Neuronal stem cell (in vitro differentiated cells): ENCODE results near the gene EIF5A. TPM values are rescaled to one million over a fixed set of nuclear protein-coding genes. Genes with fewer than 3 reads are reported as not detected.

Source experiments
- DNase-seq: peaks from one replicate; pipeline ENCODE4 v3.0.0-alpha.2; 2013; ENCODE audit warnings: low spot score
- H2AFZ ChIP-seq: one replicate; pipeline ENCODE4 v1.6.1; 2013; ENCODE audit warnings: mild to moderate bottlenecking, low read length, inconsistent platforms
- H2AK5ac ChIP-seq: 2 replicates; pipeline ENCODE4 v1.6.1; 2013; ENCODE audit warnings: low read depth, mild to moderate bottlenecking, inconsistent platforms, low read length, moderate library complexity, mixed read lengths
- H2BK120ac ChIP-seq: 2 replicates; pipeline ENCODE4 v1.6.1; 2013; ENCODE audit warnings: low read depth, mild to moderate bottlenecking, inconsistent platforms, low read length, moderate library complexity, mixed read lengths
- H2BK12ac ChIP-seq: one replicate; pipeline ENCODE4 v1.6.1; 2013; ENCODE audit warnings: low read length, inconsistent platforms
- H2BK15ac ChIP-seq: 2 replicates; pipeline ENCODE4 v1.6.1; 2013; ENCODE audit warnings: mild to moderate bottlenecking, low read length, inconsistent platforms, mixed read lengths
- H2BK5ac ChIP-seq: one replicate; pipeline ENCODE4 v1.6.1; 2013; ENCODE audit warnings: inconsistent platforms, mild to moderate bottlenecking, low read length, moderate library complexity
- H3K14ac ChIP-seq: one replicate; pipeline ENCODE4 v1.6.1; 2013; ENCODE audit warnings: low read length, inconsistent platforms
- H3K18ac ChIP-seq: 2 replicates; pipeline ENCODE4 v1.6.1; 2013; ENCODE audit warnings: low read length, inconsistent platforms
- H3K23ac ChIP-seq: 2 replicates; pipeline ENCODE4 v1.6.1; 2013; ENCODE audit warnings: low read depth, mild to moderate bottlenecking, mixed read lengths, low read length, inconsistent platforms; ENCODE audit not compliant: poor library complexity
- H3K27ac ChIP-seq: replicated peaks from 3 replicates; pipeline ENCODE4 v1.5.1; 2013; ENCODE audit warnings: low read length, inconsistent platforms
- H3K27me3 ChIP-seq, 3 experiments: 2 replicates each; pipeline ENCODE4 v1.6.1; 2013; ENCODE audit warnings: low read length in 3 of 3, mild to moderate bottlenecking in 2 of 3, inconsistent platforms in 1 of 3, low read depth in 1 of 3, mixed read lengths in 1 of 3, moderate library complexity in 1 of 3; ENCODE audit not compliant: control insufficient read depth in 3 of 3, insufficient read depth in 3 of 3
- H3K36me3 ChIP-seq, 2 donors: replicated peaks in 1 of 2; 2 replicates each; pipeline ENCODE4 v1.6.1; 2013; ENCODE audit warnings: low read length in 2 of 2; ENCODE audit not compliant: control insufficient read depth in 2 of 2, insufficient read depth in 2 of 2
- H3K4ac ChIP-seq: 2 replicates; pipeline ENCODE4 v1.6.1; 2013; ENCODE audit warnings: inconsistent platforms, mild to moderate bottlenecking, low read length, moderate library complexity
- H3K4me1 ChIP-seq, 2 donors: 1 replicate in 1 of 2; 2 replicates in 1 of 2; pipeline ENCODE4 v1.6.1; 2013; ENCODE audit warnings: low read length in 2 of 2, low read depth in 1 of 2; ENCODE audit not compliant: control insufficient read depth in 2 of 2, insufficient read depth in 1 of 2
- H3K4me2 ChIP-seq: one replicate; pipeline ENCODE4 v1.6.1; 2013; ENCODE audit warnings: mild to moderate bottlenecking, low read length, inconsistent platforms; ENCODE audit not compliant: insufficient read depth, poor library complexity, severe bottlenecking
- H3K4me3 ChIP-seq, 2 donors: 2 replicates each; pipeline ENCODE4 v1.5.1; 2013; ENCODE audit warnings: low read length in 2 of 2, mild to moderate bottlenecking in 2 of 2, inconsistent platforms in 1 of 2, moderate library complexity in 1 of 2
- H3K79me1 ChIP-seq: one replicate; pipeline ENCODE4 v1.6.1; 2013; ENCODE audit warnings: low read depth, mild to moderate bottlenecking, inconsistent platforms, low read length, moderate library complexity
- H3K9ac ChIP-seq: one replicate; pipeline ENCODE4 v1.6.1; 2013; ENCODE audit warnings: mild to moderate bottlenecking, low read depth, low read length, inconsistent platforms; ENCODE audit not compliant: poor library complexity
- H3K9me3 ChIP-seq, 2 donors: replicated peaks in 1 of 2; 2 replicates each; pipeline versions ENCODE3 to v1.6.1; 2013; ENCODE audit warnings: low read length in 2 of 2, mild to moderate bottlenecking in 2 of 2, inconsistent platforms in 1 of 2, low read depth in 1 of 2, mixed read lengths in 1 of 2, moderate library complexity in 1 of 2; ENCODE audit not compliant: control insufficient read depth in 2 of 2, insufficient read depth in 1 of 2
- H4K8ac ChIP-seq: one replicate; pipeline ENCODE4 v1.6.1; 2013; ENCODE audit warnings: low read depth, mild to moderate bottlenecking, inconsistent platforms, low read length, moderate library complexity
- H4K91ac ChIP-seq: one replicate; pipeline ENCODE4 v1.6.1; 2013; ENCODE audit warnings: low read length, low read depth, mild to moderate bottlenecking, inconsistent platforms; ENCODE audit not compliant: poor library complexity
- WGBS, 2 donors: extraction: QIAGEN DNeasy Blood & Tissue Kit; methylation state at CpG; one replicate each; pipeline ENCODE4 v1.1.7; 2013; ENCODE audit warnings: missing lambda C conversion rate in 2 of 2, mixed read lengths in 1 of 2; ENCODE audit not compliant: insufficient read length in 2 of 2, insufficient replicate concordance in 1 of 2; ENCODE audit errors: extremely low coverage in 2 of 2; 5-methylcytosine and 5-hydroxymethylcytosine counted together
- polyA plus RNA-seq, 2 experiments: library from polyadenylated mRNA; stranded (reverse); fragments of 200-250 nt; gene quantifications; one replicate each; pipeline ENCODE4 v1.2.3, GENCODE V29; 2013

Gene EIF5A
- 383 TPM for polyA plus RNA-seq (2013, experiment 1 of 2)
- polyA plus RNA-seq (2013, experiment 2 of 2), result 383 TPM

- Histone ChIP-seq H2BK12ac (no peak within 1 kb of the TSS), H3K9ac (peak within 1 kb of the TSS; percentile 98), H3K4ac (no peak within 1 kb of the TSS), H2AFZ (peak within 1 kb of the TSS; percentile 89), H3K14ac (no peak within 1 kb of the TSS), H4K91ac (no peak within 1 kb of the TSS), H3K4me2 (peak within 1 kb of the TSS; percentile 91), H2BK5ac (peak within 1 kb of the TSS; percentile 80), H3K18ac (peak within 1 kb of the TSS; percentile 95), H2BK120ac (peak within 1 kb of the TSS; percentile 21), H3K27me3 (no peaks in the 10 kb centered on the region), H3K23ac (peak within 1 kb of the TSS; percentile 74), H4K8ac (no peak within 1 kb of the TSS), H3K9me3 (no peaks in the 10 kb centered on the region), H3K27ac (peak within 1 kb of the TSS; percentile 98), H2AK5ac (peak within 1 kb of the TSS; percentile 61), H2BK15ac (no peak within 1 kb of the TSS), H3K4me3 (peak within 1 kb of the TSS; percentile 84 to 98), H3K79me1 (peaks cover 1% of the 10 kb centered on the region), H3K36me3 (peaks cover 24 to 28% of the 10 kb centered on the region in 2 donors), H3K4me1 (peaks cover 2 to 5% of the 10 kb centered on the region in 2 donors)
- no CpG with 5 or more reads among the region's 64 CpGs for WGBS, 2 donors
- peak; percentile 100 for DNase-seq
These were observed at the start of gene EIF5A for GRCh38 chr17:7306911-7307685. Gene EIF5A (plus strand): TSS chr17:7307628. CDS start chr17:7309636, 2,008 bp downstream.

- H3K14ac ChIP-seq, result no peak overlapping the region
- H4K91ac ChIP-seq, result no peak overlapping the region
- H3K27me3 ChIP-seq, result peaks cover 20 to 39% (median 39%) of the 10 kb centered on the region in 3 experiments
- no peak overlapping the region for H4K8ac ChIP-seq
- H3K4me2 ChIP-seq, result no peak overlapping the region
- H3K4me3 ChIP-seq, result no peak overlapping the region
- H2BK15ac ChIP-seq, result no peak overlapping the region
- H3K27ac ChIP-seq, result no peak overlapping the region
- no peak overlapping the region for H2BK5ac ChIP-seq
- no peak overlapping the region for H3K23ac ChIP-seq
- no peak for DNase-seq
- no CpG with 5 or more reads among the region's 7 CpGs for WGBS, 2 donors
- H3K79me1 ChIP-seq, result peaks cover 5% of the 10 kb centered on the region
- no peak overlapping the region for H3K9ac ChIP-seq
- H2BK120ac ChIP-seq, result no peak overlapping the region
- no peak overlapping the region for H2BK12ac ChIP-seq
- H3K4ac ChIP-seq, result no peak overlapping the region
- H2AK5ac ChIP-seq, result no peak overlapping the region
- no peaks in the 10 kb centered on the region for H3K9me3 ChIP-seq
- H3K4me1 ChIP-seq, result peaks cover 7 to 11% of the 10 kb centered on the region in 2 donors
- H2AFZ ChIP-seq, result no peak overlapping the region
- no peak overlapping the region for H3K18ac ChIP-seq
- H3K36me3 ChIP-seq, result peaks cover 23 to 67% of the 10 kb centered on the region in 2 donors
These were observed 48.5 kb upstream of the EIF5A start for GRCh38 chr17:7258731-7259554.

GRCh38 chr17:7259555-7259889 lies 47.9 kb upstream of the EIF5A start:
- no peak overlapping the region for H4K91ac ChIP-seq
- WGBS, 2 donors, result no CpG with 5 or more reads among the region's 6 CpGs
- no peak overlapping the region for H3K27ac ChIP-seq

GRCh38 chr17:7260151-7260550 lies 47.3 kb upstream of the EIF5A start:
- no peak overlapping the region for H4K91ac ChIP-seq
- H3K9me3 ChIP-seq, result no peaks in the 10 kb centered on the region
- no peak overlapping the region for H3K4me3 ChIP-seq
- no peak overlapping the region for H3K4me2 ChIP-seq
- peak overlapping the region; percentile 88 for H2AK5ac ChIP-seq
- no peak overlapping the region for H2BK5ac ChIP-seq
- no CpG with 5 or more reads among the region's 4 CpGs for WGBS, 2 donors
- H3K27me3 ChIP-seq, result peaks cover 20 to 45% (median 44%) of the 10 kb centered on the region in 3 experiments
- no peak overlapping the region for H2BK120ac ChIP-seq
- H3K14ac ChIP-seq, result no peak overlapping the region
- H2AFZ ChIP-seq, result no peak overlapping the region
- H4K8ac ChIP-seq, result no peak overlapping the region
- no peak for DNase-seq
- H2BK15ac ChIP-seq, result no peak overlapping the region
- no peak overlapping the region for H3K27ac ChIP-seq
- peaks cover 20 to 55% of the 10 kb centered on the region in 2 donors for H3K36me3 ChIP-seq
- no peak overlapping the region for H3K23ac ChIP-seq
- H3K4me1 ChIP-seq, result peaks cover 7 to 11% of the 10 kb centered on the region in 2 donors
- H3K4ac ChIP-seq, result no peak overlapping the region
- no peak overlapping the region for H2BK12ac ChIP-seq
- H3K9ac ChIP-seq, result no peak overlapping the region
- H3K18ac ChIP-seq, result no peak overlapping the region
- H3K79me1 ChIP-seq, result peaks cover 5% of the 10 kb centered on the region

More at GRCh38 chr17:7259555-7259889, 47.9 kb upstream of the EIF5A start:
- no peak overlapping the region for H3K4ac ChIP-seq
- peaks cover 5% of the 10 kb centered on the region for H3K79me1 ChIP-seq
- H2BK5ac ChIP-seq, result no peak overlapping the region
- DNase-seq, result no peak
- no peaks in the 10 kb centered on the region for H3K9me3 ChIP-seq
- H2BK120ac ChIP-seq, result no peak overlapping the region
- H2AFZ ChIP-seq, result no peak overlapping the region
- H2AK5ac ChIP-seq, result no peak overlapping the region
- H3K9ac ChIP-seq, result no peak overlapping the region
- H3K36me3 ChIP-seq, result peaks cover 23 to 61% of the 10 kb centered on the region in 2 donors
- no peak overlapping the region for H3K4me2 ChIP-seq
- H3K4me3 ChIP-seq, result no peak overlapping the region
- H3K4me1 ChIP-seq, result peaks cover 7 to 11% of the 10 kb centered on the region in 2 donors
- H3K27me3 ChIP-seq, result peaks cover 20 to 44% (median 43%) of the 10 kb centered on the region in 3 experiments
- H3K23ac ChIP-seq, result no peak overlapping the region
- H4K8ac ChIP-seq, result no peak overlapping the region
- no peak overlapping the region for H2BK15ac ChIP-seq
- no peak overlapping the region for H3K18ac ChIP-seq
- H3K14ac ChIP-seq, result no peak overlapping the region
- no peak overlapping the region for H2BK12ac ChIP-seq
